Loucy (cell line): ENCODE results near the gene CLSTN2.

ENCODE experiments used
- CTCF ChIP-seq: fragments of 200-600 bp; sonication (generic); conservative IDR thresholded peaks from 2 replicates; pipeline ENCODE4 v1.5.1; 2014; ENCODE audit warnings: mild to moderate bottlenecking, antibody characterized with exemption, low read length
- EZH2phosphoT487 ChIP-seq: fragments of 200-600 bp; IDR thresholded peaks from 2 replicates; pipeline ENCODE4 v1.6.1; 2018; ENCODE audit warnings: antibody characterized with exemption, mild to moderate bottlenecking, moderate library complexity, borderline replicate concordance

DNA sequence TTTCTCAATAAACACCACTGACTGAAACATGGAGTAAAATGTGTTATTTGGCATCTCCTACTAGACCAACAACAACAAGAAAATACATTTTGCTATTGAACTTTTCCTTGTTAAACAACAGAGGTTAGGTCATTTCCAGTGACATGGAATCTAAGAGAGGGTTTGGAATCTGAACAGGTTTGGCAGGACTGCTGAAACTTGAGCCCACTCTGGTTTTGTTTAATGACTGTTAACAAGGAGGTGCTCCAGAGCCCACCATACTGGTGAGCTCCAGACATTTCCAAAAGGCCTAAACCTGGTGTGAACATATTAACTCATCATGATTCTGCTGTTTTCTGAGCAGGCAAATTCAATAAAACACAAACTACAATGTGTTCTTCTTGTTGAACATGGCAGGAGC lies 412.2 kb downstream of the CLSTN2 start:
- TF ChIP-seq CTCF = no peak
- TF ChIP-seq EZH2phosphoT487 = no peak
